Measurements from ENCODE around the gene DPM3.

Gene DPM3

GRCh38 chr1:155135415-155136028 is 4.8 kb downstream of the DPM3 start, which contains the start of gene SLC50A1 (continued):
- 0 out of 2 replicates have a peak, but pooled peaks have one; percentile 33 for TF ChIP-seq REST (tag by site-specific recombination; IDR thresholded peaks at IDR 0.05)
- TF ChIP-seq ZNF133 (tag by site-specific recombination; IDR thresholded peaks at IDR 0.05): no peak
- TF ChIP-seq ZBTB1 (tag by site-specific recombination; IDR thresholded peaks at IDR 0.05): no peak
- TF ChIP-seq ZNF548 (tag by site-specific recombination; IDR thresholded peaks at IDR 0.05): no peak
- no peak for TF ChIP-seq ZSCAN18 (tag by site-specific recombination; IDR thresholded peaks at IDR 0.05)
- TF ChIP-seq ZBTB48 (tag by site-specific recombination; IDR thresholded peaks at IDR 0.05): 0 out of 2 replicates have a peak, but pooled peaks have one; percentile 41
- TF ChIP-seq ZNF621 (tag by site-specific recombination; IDR thresholded peaks at IDR 0.05): no peak
- TF ChIP-seq SCRT2 (tag by site-specific recombination; IDR thresholded peaks at IDR 0.05): peak; percentile 88
- TF ChIP-seq BCL11B (tag by site-specific recombination; IDR thresholded peaks at IDR 0.05; ENCODE audit: low read depth): 0 out of 2 replicates have a peak, but pooled peaks have one; percentile 61
- TF ChIP-seq ZBTB26 (tag by site-specific recombination; optimal IDR thresholded peaks at IDR 0.05): peak; percentile 90
- no peak for TF ChIP-seq ZNF138 (tag by site-specific recombination; IDR thresholded peaks at IDR 0.05; ENCODE audit: borderline replicate concordance)
- no peak for TF ChIP-seq ZNF112 (tag by site-specific recombination; IDR thresholded peaks at IDR 0.05)
- TF ChIP-seq ZNF433 (tag by site-specific recombination; IDR thresholded peaks at IDR 0.05; ENCODE audit: low read depth): no peak
- TF ChIP-seq ZNF704 (tag by site-specific recombination; IDR thresholded peaks at IDR 0.05): no peak
- TF ChIP-seq TSHZ1 (tag by site-specific recombination; IDR thresholded peaks at IDR 0.05; ENCODE audit: borderline replicate concordance): no peak
- TF ChIP-seq ZNF596 (tag by site-specific recombination; IDR thresholded peaks at IDR 0.05): no peak
- TF ChIP-seq ZBTB20 (tag by site-specific recombination; IDR thresholded peaks at IDR 0.05): peak; percentile 80; the same call in 1 of the 2 replicates
- no peak for TF ChIP-seq MEIS1 (CRISPR knock-in tag; IDR thresholded peaks at IDR 0.05; ENCODE audit: borderline replicate concordance)
- TF ChIP-seq GLIS1 (tag by site-specific recombination; IDR thresholded peaks at IDR 0.05): peak; percentile 2; the same call in 1 of the 2 replicates
- TF ChIP-seq ZNF23 (tag by site-specific recombination; IDR thresholded peaks at IDR 0.05; ENCODE audit: borderline replicate concordance): no peak
- TF ChIP-seq ZNF184 (tag by site-specific recombination; IDR thresholded peaks at IDR 0.05): no peak
- no peak for TF ChIP-seq ZNF155 (tag by site-specific recombination; IDR thresholded peaks at IDR 0.05)
- peak; percentile 4; the same call in 1 of the 2 replicates for TF ChIP-seq ZBTB21 (tag by site-specific recombination; IDR thresholded peaks at IDR 0.05)
- no peak for TF ChIP-seq ZNF747 (tag by site-specific recombination; IDR thresholded peaks at IDR 0.05)
- no peak for TF ChIP-seq ZNF302 (tag by site-specific recombination; IDR thresholded peaks at IDR 0.05; ENCODE audit: low read depth)
- TF ChIP-seq ZNF777 (tag by site-specific recombination; IDR thresholded peaks at IDR 0.05; ENCODE audit: borderline replicate concordance): no peak
- TF ChIP-seq TRIM28 (IDR thresholded peaks at IDR 0.05; ENCODE audit: borderline replicate concordance, low read length): no peak
- TF ChIP-seq SCRT1 (tag by site-specific recombination; IDR thresholded peaks at IDR 0.05; ENCODE audit: borderline replicate concordance): no peak
- TF ChIP-seq ZNF791 (tag by site-specific recombination; IDR thresholded peaks at IDR 0.05): no peak
- no peak; the same call in 1 of the 2 replicates for TF ChIP-seq KLF7 (tag by site-specific recombination; IDR thresholded peaks at IDR 0.05; ENCODE audit: borderline replicate concordance)
